SK-N-SH (cell line): ENCODE data around the gene WRAP73. TPM values are rescaled to one million over a fixed set of nuclear protein-coding genes. Genes with fewer than 3 reads are reported as not detected.

Source experiments
- CTCF ChIA-PET: fragments of 300-600, 350-600 bp; formaldehyde crosslinking; extraction: SDS; loops from one replicate; lab custom pipeline; 2021; lab: Yijun Ruan, JAX
- POLR2A ChIA-PET: fragments of 350-600 bp; sonication (Branson Sonifier 250); formaldehyde crosslinking; extraction: SDS; loops from one replicate; lab custom pipeline; 2020; ENCODE audit warnings: antibody characterized with exemption, inconsistent platforms; lab: Yijun Ruan, JAX
- DNase-seq: peaks from one replicate; pipeline ENCODE4 v3.0.0; 2012
- H2AFZ ChIP-seq: fragments of 200-600 bp; sonication (generic); 2 replicates; pipeline ENCODE4 v1.8.1; 2016; ENCODE audit warnings: antibody characterized with exemption, mild to moderate bottlenecking, low read depth
- H3F3A ChIP-seq: fragments of 200-600 bp; sonication (generic); replicated peaks from 2 replicates; pipeline ENCODE3; 2016; ENCODE audit warnings: antibody characterized with exemption, mild to moderate bottlenecking; ENCODE audit not compliant: insufficient read depth
- H3K27ac ChIP-seq, 2 experiments: fragments of 200-500 bp in 1 of 2; fragments of 200-600 bp in 1 of 2; sonication (Bioruptor generic) in 1 of 2; sonication (generic), shearing (Covaris generic) in 1 of 2; 2 replicates each; pipeline versions ENCODE4 v1.5.1 to v1.6.1; 2014 to 2016; ENCODE audit warnings: low read depth in 2 of 2, inconsistent platforms in 1 of 2, low read length in 1 of 2, mild to moderate bottlenecking in 1 of 2, mixed read lengths in 1 of 2
- H3K27me3 ChIP-seq: fragments of 200-600 bp; sonication (generic), shearing (Covaris generic); 2 replicates; pipeline ENCODE4 v1.6.1; 2016; ENCODE audit warnings: mixed run types; ENCODE audit not compliant: insufficient read depth
- H3K36me3 ChIP-seq, 2 experiments: fragments of 200-500 bp in 1 of 2; fragments of 200-600 bp in 1 of 2; sonication (Bioruptor generic) in 1 of 2; sonication (generic) in 1 of 2; replicated peaks in 1 of 2; 2 replicates each; pipeline versions ENCODE3 to v1.5.1; 2014 to 2016; ENCODE audit warnings: low read length in 1 of 2, mild to moderate bottlenecking in 1 of 2; ENCODE audit not compliant: insufficient read depth in 2 of 2, control insufficient read depth in 1 of 2
- H3K4me1 ChIP-seq, 2 experiments: fragments of 200-500 bp in 1 of 2; fragments of 200-600 bp in 1 of 2; sonication (Bioruptor generic) in 1 of 2; sonication (generic), shearing (Covaris generic) in 1 of 2; 2 replicates each; pipeline versions ENCODE4 v1.5.1 to v1.6.1; 2014 to 2016; ENCODE audit warnings: low read depth in 1 of 2, low read length in 1 of 2, mixed run types in 1 of 2; ENCODE audit not compliant: insufficient read depth in 2 of 2, control insufficient read depth in 1 of 2
- H3K4me2 ChIP-seq: fragments of 200-600 bp; sonication (generic), shearing (Covaris generic); 2 replicates; pipeline ENCODE4 v1.6.1; 2017; ENCODE audit warnings: mixed run types
- H3K4me3 ChIP-seq, 2 experiments: fragments of 200-500 bp in 1 of 2; fragments of 200-600 bp in 1 of 2; sonication (Bioruptor generic) in 1 of 2; sonication (generic), shearing (Covaris generic) in 1 of 2; 2 replicates each; pipeline versions ENCODE4 v1.5.1 to v1.8.1; 2014 to 2016; ENCODE audit warnings: low read depth in 2 of 2, inconsistent platforms in 1 of 2, low read length in 1 of 2, mild to moderate bottlenecking in 1 of 2, mixed read lengths in 1 of 2, moderate library complexity in 1 of 2
- H3K79me2 ChIP-seq: fragments of 200-600 bp; sonication (generic); 2 replicates; pipeline ENCODE4 v1.8.1; 2017; ENCODE audit warnings: mild to moderate bottlenecking; ENCODE audit not compliant: insufficient read depth
- H3K9ac ChIP-seq: fragments of 200-600 bp; sonication (generic); 2 replicates; pipeline ENCODE4 v1.6.1; 2017; ENCODE audit warnings: mixed run types
- H3K9me2 ChIP-seq: fragments of 200-600 bp; sonication (generic); 2 replicates; pipeline ENCODE4 v1.6.1; 2017; ENCODE audit warnings: mixed run types
- H3K9me3 ChIP-seq: fragments of 200-600 bp; sonication (generic); 2 replicates; pipeline ENCODE4 v1.6.1; 2017; ENCODE audit warnings: mixed run types, mild to moderate bottlenecking, moderate library complexity
- H4K20me1 ChIP-seq: fragments of 200-600 bp; sonication (generic); 2 replicates; pipeline ENCODE4 v1.6.1; 2017; ENCODE audit warnings: mild to moderate bottlenecking, mixed run types; ENCODE audit not compliant: insufficient read depth
- CTCF ChIP-seq: fragments of 200-600 bp; sonication (generic); IDR thresholded peaks from 2 replicates; pipeline ENCODE4 v1.6.1; 2017; ENCODE audit warnings: antibody characterized with exemption, mild to moderate bottlenecking, moderate library complexity
- FOXM1 ChIP-seq: IDR thresholded peaks from 2 replicates; pipeline ENCODE4 v1.4.0; 2012; ENCODE audit warnings: low read depth, mild to moderate bottlenecking
- GATA2 ChIP-seq: sonication (generic); formaldehyde crosslinking; IDR thresholded peaks from 2 replicates; pipeline ENCODE4 v1.5.0; 2020; ENCODE audit warnings: mild to moderate bottlenecking, missing genetic modification reagents
- MXI1 ChIP-seq: IDR thresholded peaks from 2 replicates; pipeline ENCODE4 v1.6.1; 2012; ENCODE audit warnings: mild to moderate bottlenecking, low read depth, low read length, improper control_type of control experiment
- PBX3 ChIP-seq: IDR thresholded peaks from 2 replicates; pipeline ENCODE4; 2012
- REST ChIP-seq: IDR thresholded peaks from 2 replicates; pipeline ENCODE4 v1.6.1; 2012; ENCODE audit warnings: mild to moderate bottlenecking, low read depth, low read length, moderate library complexity
- RXRA ChIP-seq: IDR thresholded peaks from 2 replicates; pipeline ENCODE4 v1.4.0; 2012; ENCODE audit warnings: low read depth, mild to moderate bottlenecking, borderline replicate concordance
- SIN3A ChIP-seq: IDR thresholded peaks from 2 replicates; pipeline ENCODE4 v1.6.1; 2012; ENCODE audit warnings: low read depth, mild to moderate bottlenecking, low read length, moderate library complexity, borderline replicate concordance
- TEAD4 ChIP-seq: IDR thresholded peaks from 2 replicates; pipeline ENCODE4 v1.4.0; 2012; ENCODE audit warnings: mild to moderate bottlenecking, borderline replicate concordance; ENCODE audit not compliant: insufficient read depth
- USF2 ChIP-seq: fragments of 150-350 bp; IDR thresholded peaks from 2 replicates; pipeline ENCODE4 v1.6.1; 2017; ENCODE audit warnings: antibody characterized with exemption, low read length, low read depth, borderline replicate concordance
- WGBS: methylation state at CpG from one replicate; pipeline ENCODE4 v1.1.6; 2017; ENCODE audit warnings: low lambda C conversion rate; 5-methylcytosine and 5-hydroxymethylcytosine counted together
- polyA plus RNA-seq, 3 experiments: library from polyadenylated mRNA; depleted of rRNA; stranded (reverse); fragments of >200 nt; gene quantifications; 2 replicates each; pipeline ENCODE4 v1.2.3, GENCODE V29; 2012

WRAP73 gene
- polyA plus RNA-seq, 1 of the 3 experiments (the other 2 are of a cell fraction): 61.9 TPM

- TF ChIP-seq CTCF (no peak), RXRA (no peak), REST (no peak), MXI1 (no peak), USF2 (no peak)
Measured at GRCh38 chr1:3691421-3692204, 41.7 kb upstream of the WRAP73 start (continued).

- Histone ChIP-seq H3K4me1 (peaks cover 0 to 4% of the 10 kb centered on the region in 2 experiments; a peak in 1 of 4 replicates), H3K9me2 (no peaks in the 10 kb centered on the region), H2AFZ (no peak overlapping the region), H3K27ac (no peak overlapping the region), H3K4me2 (no peak overlapping the region), H3K9me3 (no peaks in the 10 kb centered on the region), H3K36me3 (no peaks in the 10 kb centered on the region), H3K27me3 (no peaks in the 10 kb centered on the region), H4K20me1 (no peaks in the 10 kb centered on the region), H3K4me3 (no peak overlapping the region), H3K79me2 (no peaks in the 10 kb centered on the region), H3F3A (no peaks in the 10 kb centered on the region), H3K9ac (no peak overlapping the region)
- POLR2A ChIA-PET: no interaction called here
- TF ChIP-seq SIN3A (no peak), TEAD4 (no peak), GATA2 (CRISPR knock-in tag) (no peak), FOXM1 (no peak), PBX3 (no peak)
- CTCF ChIA-PET: interaction anchor here (1.0 to 3.6 kb wide), 2 partner anchors 34 to 124 kb away, joined by 3 to 14 read pairs; no protein-coding TSS in a partner anchor
- no peak for DNase-seq
- 88% methylated on average over 23 of the region's 50 CpGs for WGBS
Measured at GRCh38 chr1:3690282-3691065, 40.6 kb upstream of the WRAP73 start.
